HEK293 (cell line): ENCODE results near the gene DDX43.

Experiments
- ZNF37A ChIP-seq: fragments of 450-650 bp; IDR thresholded peaks from 2 replicates; pipeline ENCODE4 v1.5.1; 2018; ENCODE audit warnings: missing biosample characterization, missing genetic modification characterization
- ZNF544 ChIP-seq: fragments of 450-650 bp; formaldehyde crosslinking; IDR thresholded peaks from 2 replicates; pipeline ENCODE4 v1.5.0; 2017; ENCODE audit warnings: missing biosample characterization, missing genetic modification characterization
- ZNF747 ChIP-seq: fragments of 450-650 bp; formaldehyde crosslinking; IDR thresholded peaks from 2 replicates; pipeline ENCODE4 v1.5.1; 2016; ENCODE audit warnings: missing biosample characterization, missing genetic modification characterization
- TF ChIP-seq, protein P1 (sequence below): fragments of 450-650 bp; formaldehyde crosslinking; IDR thresholded peaks from 2 replicates; pipeline ENCODE4 v1.5.1; 2016; ENCODE audit warnings: missing biosample characterization, missing genetic modification characterization

DNA sequence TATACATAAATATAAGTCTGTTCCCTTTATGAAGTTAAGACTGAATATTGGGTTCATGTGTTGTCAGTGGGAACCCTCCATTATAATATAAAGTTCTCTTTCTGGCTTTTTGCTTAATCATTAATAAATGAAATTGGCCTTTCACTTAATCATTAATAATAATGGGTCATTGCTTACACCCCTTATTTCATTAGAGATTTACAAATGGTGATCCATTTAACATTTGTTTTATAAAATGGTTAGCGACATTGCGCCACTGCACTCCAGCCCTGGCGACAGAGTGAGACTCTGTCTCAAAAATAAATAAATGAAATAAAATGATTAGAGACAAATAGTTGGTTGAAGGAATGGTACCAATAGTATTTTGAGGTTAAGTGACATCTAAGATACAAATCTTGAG, 18.5 kb downstream of the DDX43 start:
- TF ChIP-seq ZNF37A (tag by site-specific recombination) (no peak), ZNF747 (tag by site-specific recombination) (no peak), ZNF544 (no peak)
- TF ChIP-seq, protein P1, sequence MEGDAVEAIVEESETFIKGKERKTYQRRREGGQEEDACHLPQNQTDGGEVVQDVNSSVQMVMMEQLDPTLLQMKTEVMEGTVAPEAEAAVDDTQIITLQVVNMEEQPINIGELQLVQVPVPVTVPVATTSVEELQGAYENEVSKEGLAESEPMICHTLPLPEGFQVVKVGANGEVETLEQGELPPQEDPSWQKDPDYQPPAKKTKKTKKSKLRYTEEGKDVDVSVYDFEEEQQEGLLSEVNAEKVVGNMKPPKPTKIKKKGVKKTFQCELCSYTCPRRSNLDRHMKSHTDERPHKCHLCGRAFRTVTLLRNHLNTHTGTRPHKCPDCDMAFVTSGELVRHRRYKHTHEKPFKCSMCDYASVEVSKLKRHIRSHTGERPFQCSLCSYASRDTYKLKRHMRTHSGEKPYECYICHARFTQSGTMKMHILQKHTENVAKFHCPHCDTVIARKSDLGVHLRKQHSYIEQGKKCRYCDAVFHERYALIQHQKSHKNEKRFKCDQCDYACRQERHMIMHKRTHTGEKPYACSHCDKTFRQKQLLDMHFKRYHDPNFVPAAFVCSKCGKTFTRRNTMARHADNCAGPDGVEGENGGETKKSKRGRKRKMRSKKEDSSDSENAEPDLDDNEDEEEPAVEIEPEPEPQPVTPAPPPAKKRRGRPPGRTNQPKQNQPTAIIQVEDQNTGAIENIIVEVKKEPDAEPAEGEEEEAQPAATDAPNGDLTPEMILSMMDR (tag by site-specific recombination) = no peak
